NCI-H2081 (cell line): ENCODE data around the gene PAK4.
"Not testable (repeated sequence)": the region's sequence is repeated elsewhere in the genome, so short reads cannot be mapped to it uniquely, and the experiment has no call there.

Source experiments
- DNase-seq, 2 experiments: peaks; one replicate each; lab custom pipeline; 2025; lab: John Stamatoyannopoulos, UW

PAK4 gene

GRCh38 chr19:39100500-39101166 is 25.0 kb upstream of the PAK4 start:
- DNase-seq = no peak

- no peak for DNase-seq
Observed at GRCh38 chr19:39103151-39103550, 22.4 kb upstream of the PAK4 start.

- no peak for DNase-seq
Observed at GRCh38 chr19:39104186-39104596, 21.4 kb upstream of the PAK4 start.

- DNase-seq = no peak
Observed at GRCh38 chr19:39106194-39106593, 19.4 kb upstream of the PAK4 start.

- DNase-seq = no peak
Observed at GRCh38 chr19:39109641-39110040, 15.9 kb upstream of the PAK4 start.

- peak; percentile 38 to 44 for DNase-seq
Observed at GRCh38 chr19:39110263-39110967, 15.2 kb upstream of the PAK4 start.

- no peak for DNase-seq
Observed at GRCh38 chr19:39111593-39112199, 13.9 kb upstream of the PAK4 start.

- DNase-seq = no peak
Observed at GRCh38 chr19:39112338-39112890, 13.2 kb upstream of the PAK4 start.

- no peak for DNase-seq
Observed at GRCh38 chr19:39113199-39113598, 12.4 kb upstream of the PAK4 start.

GRCh38 chr19:39115105-39115847 is 10.3 kb upstream of the PAK4 start:
- no peak for DNase-seq

GRCh38 chr19:39117023-39117422 is 8.6 kb upstream of the PAK4 start:
- DNase-seq = not testable (repeated sequence)

GRCh38 chr19:39119830-39120229 is 5.8 kb upstream of the PAK4 start:
- no peak for DNase-seq

GRCh38 chr19:39122934-39123731 is 2.5 kb upstream of the PAK4 start:
- DNase-seq = no peak

- DNase-seq = no peak
Observed at GRCh38 chr19:39124136-39124764, 1.3 kb upstream of the PAK4 start.

- no peak for DNase-seq
Observed at GRCh38 chr19:39125199-39125553, 410 bp upstream of the PAK4 start.

- DNase-seq = peak in 1 of 2 experiments; percentile 47
Observed at GRCh38 chr19:39126312-39127187, 964 bp downstream of the PAK4 start.

GRCh38 chr19:39127812-39128515 is 2.4 kb downstream of the PAK4 start:
- peak in 1 of 2 experiments; percentile 53 for DNase-seq

GRCh38 chr19:39128516-39129079 is 3.0 kb downstream of the PAK4 start:
- DNase-seq = no peak

- no peak for DNase-seq
Observed at GRCh38 chr19:39129116-39129515, 3.5 kb downstream of the PAK4 start.
